HepG2 (cell line): ENCODE results near the gene DOCK11. TPM values are rescaled to one million over a fixed set of nuclear protein-coding genes. Genes with fewer than 3 reads are reported as not detected.

ENCODE experiments used
- ATAC-seq: fragments of 200-7000 bp; cut with Tn5 transposase; 3 replicates; pipeline ENCODE4 v1.9.1; 2020; ENCODE audit warnings: mild to moderate bottlenecking, moderate library complexity
- BruUV-seq: library from RNA; stranded (reverse); fragments of 400-500 nt; replicated peaks from 2 replicates; lab custom pipeline; 2021; lab: Mats Ljungman, UMichigan
- CTCF ChIA-PET: fragments of 300-600 bp; formaldehyde crosslinking; extraction: SDS; loops from one replicate; lab custom pipeline; 2021; ENCODE audit warnings: low total read pairs, inconsistent platforms, low intra/inter-chr PET ratio; lab: Yijun Ruan, JAX
- POLR2A ChIA-PET: fragments of 350-600 bp; sonication (Branson Sonifier 250); formaldehyde crosslinking; loops from one replicate; lab custom pipeline; 2020; ENCODE audit warnings: antibody characterized with exemption, inconsistent platforms; lab: Yijun Ruan, JAX
- DNase-seq: peaks from one replicate; pipeline ENCODE4 v3.0.0-alpha.2; 2015; ENCODE audit warnings: low spot score
- FAIRE-seq: peaks from 3 replicates; lab custom pipeline; 2011; peaks lifted over from hg19 to GRCh38; lab: Jason Lieb, UNC
- H2AFZ ChIP-seq: one replicate; pipeline ENCODE4 v1.6.1; 2011; ENCODE audit warnings: low read length, inconsistent platforms
- H3K27ac ChIP-seq: fragments of 300-600 bp; 3 replicates; pipeline ENCODE4 v1.8.0; 2011; ENCODE audit warnings: mixed run types, mild to moderate bottlenecking, mixed read lengths, low read length, inconsistent platforms; ENCODE audit not compliant: insufficient read depth; ENCODE audit errors: extremely low read length
- H3K27me3 ChIP-seq, 2 experiments: fragments of 200-600 bp in 1 of 2; 2 replicates in 1 of 2; 3 replicates in 1 of 2; pipeline versions ENCODE4 v1.6.0 to v1.8.0; 2011; ENCODE audit warnings: low read length in 2 of 2, mild to moderate bottlenecking in 2 of 2, moderate library complexity in 2 of 2, inconsistent platforms in 1 of 2; ENCODE audit not compliant: insufficient read depth in 2 of 2, control insufficient read depth in 1 of 2
- H3K36me3 ChIP-seq, 2 experiments: fragments of 200-600 bp in 1 of 2; replicated peaks in 1 of 2; 2 replicates in 1 of 2; 3 replicates in 1 of 2; pipeline versions ENCODE4 v1.5.1 to v1.8.0; 2011; ENCODE audit warnings: low read length in 2 of 2, inconsistent platforms in 1 of 2; ENCODE audit not compliant: insufficient read depth in 2 of 2, control insufficient read depth in 1 of 2
- H3K4me1 ChIP-seq: 2 replicates; pipeline ENCODE4 v1.5.1; 2012; ENCODE audit warnings: low read length, inconsistent platforms; ENCODE audit not compliant: insufficient read depth
- H3K4me2 ChIP-seq: 2 replicates; pipeline ENCODE4 v1.6.0; 2011; ENCODE audit warnings: low read depth, low read length, inconsistent platforms
- H3K4me3 ChIP-seq, 3 experiments: fragments of 200-600 bp in 1 of 3; sonication (generic), shearing (Covaris generic) in 1 of 3; replicated peaks in 1 of 3; 2 replicates each; pipeline ENCODE4 v1.5.1; 2011 to 2016; ENCODE audit warnings: low read length in 3 of 3, inconsistent platforms in 2 of 3, low read depth in 2 of 3, mild to moderate bottlenecking in 2 of 3, control low read depth in 1 of 3, mixed read lengths in 1 of 3; ENCODE audit not compliant: insufficient read depth in 1 of 3
- H3K79me2 ChIP-seq: one replicate; pipeline ENCODE4 v1.6.1; 2011; ENCODE audit warnings: low read length, inconsistent platforms; ENCODE audit not compliant: insufficient read depth
- H3K9ac ChIP-seq: 2 replicates; pipeline ENCODE4 v1.6.0; 2011; ENCODE audit warnings: mild to moderate bottlenecking, low read depth, low read length, inconsistent platforms; ENCODE audit not compliant: insufficient read depth
- H3K9me3 ChIP-seq: 2 replicates; pipeline ENCODE4 v1.5.1; 2012; ENCODE audit warnings: mild to moderate bottlenecking, low read length
- H4K20me1 ChIP-seq: 2 replicates; pipeline ENCODE4 v1.6.0; 2011; ENCODE audit warnings: inconsistent platforms, mild to moderate bottlenecking, low read length, moderate library complexity; ENCODE audit not compliant: insufficient read depth
- ADNP ChIP-seq: sonication (generic); formaldehyde crosslinking; IDR thresholded peaks from 2 replicates; pipeline ENCODE4 v1.4.0; 2020; ENCODE audit warnings: missing genetic modification reagents
- FOXO1 ChIP-seq: sonication (generic); formaldehyde crosslinking; IDR thresholded peaks from 2 replicates; pipeline ENCODE4 v1.4.0; 2020; ENCODE audit warnings: missing genetic modification reagents
- GZF1 ChIP-seq: sonication (generic); formaldehyde crosslinking; IDR thresholded peaks from 2 replicates; pipeline ENCODE4 v1.5.1; 2020; ENCODE audit warnings: mild to moderate bottlenecking, missing genetic modification reagents
- KAT8 ChIP-seq: IDR thresholded peaks from 2 replicates; pipeline ENCODE4 v1.6.1; 2016; ENCODE audit warnings: missing genetic modification reagents, missing compliant biosample characterization
- POLR2AphosphoS2 ChIP-seq: IDR thresholded peaks from 2 replicates; pipeline ENCODE4 v1.6.1; 2011; ENCODE audit warnings: low read depth, low read length, improper control_type of control experiment
- YEATS2 ChIP-seq: sonication (generic); formaldehyde crosslinking; IDR thresholded peaks from 2 replicates; pipeline ENCODE4 v1.4.0; 2020; ENCODE audit warnings: missing genetic modification reagents, borderline replicate concordance
- ZNF124 ChIP-seq: sonication (generic); formaldehyde crosslinking; IDR thresholded peaks from 2 replicates; pipeline ENCODE4 v1.4.0; 2020; ENCODE audit warnings: missing genetic modification reagents
- ZNF274 ChIP-seq: sonication (generic); formaldehyde crosslinking; IDR thresholded peaks from 2 replicates; pipeline ENCODE4 v1.5.1; 2020; ENCODE audit warnings: mild to moderate bottlenecking, missing genetic modification reagents
- ZNF660 ChIP-seq: sonication (generic); formaldehyde crosslinking; IDR thresholded peaks from 2 replicates; pipeline ENCODE4 v1.5.1; 2020; ENCODE audit warnings: mild to moderate bottlenecking, low read depth, missing genetic modification reagents, borderline replicate concordance
- ZNF777 ChIP-seq: sonication (generic); formaldehyde crosslinking; IDR thresholded peaks from 2 replicates; pipeline ENCODE4 v1.4.0; 2020; ENCODE audit warnings: missing genetic modification reagents
- WGBS: methylation state at CpG from one replicate; pipeline ENCODE4 v1.1.6; 2017; ENCODE audit warnings: low lambda C conversion rate; 5-methylcytosine and 5-hydroxymethylcytosine counted together
- in situ Hi-C: cut with HindIII; loops from 2 replicates; pipeline ENCODE4 v1.10.0; 2017; ENCODE audit warnings: low pct_unique_long_range_greater_than_20kb; ENCODE audit not compliant: extremely low pct_ligation_motif_present
- intact Hi-C: fragments of 100-400 bp; cut with micrococcal nuclease; formaldehyde crosslinking; loops from one replicate; pipeline ENCODE4 v1.10.0; 2022; ENCODE audit not compliant: unreplicated experiment
- polyA plus RNA-seq, 8 experiments: library from polyadenylated mRNA; depleted of rRNA in 3 of 8; stranded (reverse) in 7 of 8; unstranded in 1 of 8; fragments of >200 nt; fragmentation: Illumina TruSeq in 4 of 8; extraction: Trizol in 4 of 8; gene quantifications; 2 replicates each; pipeline versions ENCODE4 v1.2.1 to v1.2.3, GENCODE V29; 2011 to 2016; ENCODE audit warnings: low read depth in 4 of 8, missing spikeins in 1 of 8, mixed read lengths in 1 of 8; ENCODE audit not compliant: insufficient read depth in 1 of 8
- total RNA-seq, 5 experiments: library from RNA; depleted of rRNA; stranded (reverse); fragments of >200 nt; fragmentation: Illumina TruSeq; extraction: Trizol; gene quantifications; 2 replicates each; pipeline ENCODE4 v1.2.3, GENCODE V29; 2016; ENCODE audit warnings: low read depth in 1 of 5
- TF ChIP-seq, protein P1 (sequence below): sonication (generic); formaldehyde crosslinking; IDR thresholded peaks from 2 replicates; pipeline ENCODE4 v1.5.0; 2020; ENCODE audit warnings: mild to moderate bottlenecking, missing genetic modification reagents, borderline replicate concordance
- TF ChIP-seq, protein P2 (sequence below): sonication (generic); formaldehyde crosslinking; IDR thresholded peaks from 2 replicates; pipeline ENCODE4 v1.4.0; 2020; ENCODE audit warnings: mild to moderate bottlenecking, missing genetic modification reagents

DOCK11 gene
- total and polyA plus RNA-seq, 2 of the 13 experiments (the other 11 are each of a cell fraction or from before 2014, with no cell fraction given) = 0.02 to 0.12 TPM

GRCh38 chrX:118464501-118464900, 31.1 kb upstream of the DOCK11 start:
- Histone ChIP-seq H3K9me3 (no peaks in the 10 kb centered on the region), H3K27ac (no peak overlapping the region), H3K27me3 (no peaks in the 10 kb centered on the region), H3K4me2 (no peak overlapping the region), H3K36me3 (no peaks in the 10 kb centered on the region), H4K20me1 (no peaks in the 10 kb centered on the region), H3K4me1 (no peaks in the 10 kb centered on the region), H2AFZ (no peak overlapping the region), H3K79me2 (no peaks in the 10 kb centered on the region), H3K9ac (no peak overlapping the region), H3K4me3 (no peak overlapping the region)
- no TSS peak for BruUV-seq
- ChIA-PET CTCF (no interaction called here), POLR2A (no interaction called here)
- WGBS = 18% methylated on average over 6 of the region's 6 CpGs
- in situ Hi-C loops (no loop called here), intact Hi-C loops (no loop called here)
- FAIRE-seq (no peak), ATAC-seq (no peak), DNase-seq (no peak)
- TF ChIP-seq YEATS2 (CRISPR knock-in tag) (no peak), ZNF660 (CRISPR knock-in tag) (no peak), GZF1 (CRISPR knock-in tag) (no peak), FOXO1 (CRISPR knock-in tag) (no peak), ADNP (CRISPR knock-in tag) (no peak), ZNF777 (no peak), ZNF274 (CRISPR knock-in tag) (no peak), POLR2AphosphoS2 (no peak), ZNF124 (CRISPR knock-in tag) (no peak), KAT8 (CRISPR knock-in tag) (no peak)
- TF ChIP-seq, protein P1, sequence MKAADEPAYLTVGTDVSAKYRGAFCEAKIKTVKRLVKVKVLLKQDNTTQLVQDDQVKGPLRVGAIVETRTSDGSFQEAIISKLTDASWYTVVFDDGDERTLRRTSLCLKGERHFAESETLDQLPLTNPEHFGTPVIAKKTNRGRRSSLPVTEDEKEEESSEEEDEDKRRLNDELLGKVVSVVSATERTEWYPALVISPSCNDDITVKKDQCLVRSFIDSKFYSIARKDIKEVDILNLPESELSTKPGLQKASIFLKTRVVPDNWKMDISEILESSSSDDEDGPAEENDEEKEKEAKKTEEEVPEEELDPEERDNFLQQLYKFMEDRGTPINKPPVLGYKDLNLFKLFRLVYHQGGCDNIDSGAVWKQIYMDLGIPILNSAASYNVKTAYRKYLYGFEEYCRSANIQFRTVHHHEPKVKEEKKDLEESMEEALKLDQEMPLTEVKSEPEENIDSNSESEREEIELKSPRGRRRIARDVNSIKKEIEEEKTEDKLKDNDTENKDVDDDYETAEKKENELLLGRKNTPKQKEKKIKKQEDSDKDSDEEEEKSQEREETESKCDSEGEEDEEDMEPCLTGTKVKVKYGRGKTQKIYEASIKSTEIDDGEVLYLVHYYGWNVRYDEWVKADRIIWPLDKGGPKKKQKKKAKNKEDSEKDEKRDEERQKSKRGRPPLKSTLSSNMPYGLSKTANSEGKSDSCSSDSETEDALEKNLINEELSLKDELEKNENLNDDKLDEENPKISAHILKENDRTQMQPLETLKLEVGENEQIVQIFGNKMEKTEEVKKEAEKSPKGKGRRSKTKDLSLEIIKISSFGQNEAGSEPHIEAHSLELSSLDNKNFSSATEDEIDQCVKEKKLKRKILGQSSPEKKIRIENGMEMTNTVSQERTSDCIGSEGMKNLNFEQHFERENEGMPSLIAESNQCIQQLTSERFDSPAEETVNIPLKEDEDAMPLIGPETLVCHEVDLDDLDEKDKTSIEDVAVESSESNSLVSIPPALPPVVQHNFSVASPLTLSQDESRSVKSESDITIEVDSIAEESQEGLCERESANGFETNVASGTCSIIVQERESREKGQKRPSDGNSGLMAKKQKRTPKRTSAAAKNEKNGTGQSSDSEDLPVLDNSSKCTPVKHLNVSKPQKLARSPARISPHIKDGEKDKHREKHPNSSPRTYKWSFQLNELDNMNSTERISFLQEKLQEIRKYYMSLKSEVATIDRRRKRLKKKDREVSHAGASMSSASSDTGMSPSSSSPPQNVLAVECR (CRISPR knock-in tag) = no peak
- TF ChIP-seq, protein P2, sequence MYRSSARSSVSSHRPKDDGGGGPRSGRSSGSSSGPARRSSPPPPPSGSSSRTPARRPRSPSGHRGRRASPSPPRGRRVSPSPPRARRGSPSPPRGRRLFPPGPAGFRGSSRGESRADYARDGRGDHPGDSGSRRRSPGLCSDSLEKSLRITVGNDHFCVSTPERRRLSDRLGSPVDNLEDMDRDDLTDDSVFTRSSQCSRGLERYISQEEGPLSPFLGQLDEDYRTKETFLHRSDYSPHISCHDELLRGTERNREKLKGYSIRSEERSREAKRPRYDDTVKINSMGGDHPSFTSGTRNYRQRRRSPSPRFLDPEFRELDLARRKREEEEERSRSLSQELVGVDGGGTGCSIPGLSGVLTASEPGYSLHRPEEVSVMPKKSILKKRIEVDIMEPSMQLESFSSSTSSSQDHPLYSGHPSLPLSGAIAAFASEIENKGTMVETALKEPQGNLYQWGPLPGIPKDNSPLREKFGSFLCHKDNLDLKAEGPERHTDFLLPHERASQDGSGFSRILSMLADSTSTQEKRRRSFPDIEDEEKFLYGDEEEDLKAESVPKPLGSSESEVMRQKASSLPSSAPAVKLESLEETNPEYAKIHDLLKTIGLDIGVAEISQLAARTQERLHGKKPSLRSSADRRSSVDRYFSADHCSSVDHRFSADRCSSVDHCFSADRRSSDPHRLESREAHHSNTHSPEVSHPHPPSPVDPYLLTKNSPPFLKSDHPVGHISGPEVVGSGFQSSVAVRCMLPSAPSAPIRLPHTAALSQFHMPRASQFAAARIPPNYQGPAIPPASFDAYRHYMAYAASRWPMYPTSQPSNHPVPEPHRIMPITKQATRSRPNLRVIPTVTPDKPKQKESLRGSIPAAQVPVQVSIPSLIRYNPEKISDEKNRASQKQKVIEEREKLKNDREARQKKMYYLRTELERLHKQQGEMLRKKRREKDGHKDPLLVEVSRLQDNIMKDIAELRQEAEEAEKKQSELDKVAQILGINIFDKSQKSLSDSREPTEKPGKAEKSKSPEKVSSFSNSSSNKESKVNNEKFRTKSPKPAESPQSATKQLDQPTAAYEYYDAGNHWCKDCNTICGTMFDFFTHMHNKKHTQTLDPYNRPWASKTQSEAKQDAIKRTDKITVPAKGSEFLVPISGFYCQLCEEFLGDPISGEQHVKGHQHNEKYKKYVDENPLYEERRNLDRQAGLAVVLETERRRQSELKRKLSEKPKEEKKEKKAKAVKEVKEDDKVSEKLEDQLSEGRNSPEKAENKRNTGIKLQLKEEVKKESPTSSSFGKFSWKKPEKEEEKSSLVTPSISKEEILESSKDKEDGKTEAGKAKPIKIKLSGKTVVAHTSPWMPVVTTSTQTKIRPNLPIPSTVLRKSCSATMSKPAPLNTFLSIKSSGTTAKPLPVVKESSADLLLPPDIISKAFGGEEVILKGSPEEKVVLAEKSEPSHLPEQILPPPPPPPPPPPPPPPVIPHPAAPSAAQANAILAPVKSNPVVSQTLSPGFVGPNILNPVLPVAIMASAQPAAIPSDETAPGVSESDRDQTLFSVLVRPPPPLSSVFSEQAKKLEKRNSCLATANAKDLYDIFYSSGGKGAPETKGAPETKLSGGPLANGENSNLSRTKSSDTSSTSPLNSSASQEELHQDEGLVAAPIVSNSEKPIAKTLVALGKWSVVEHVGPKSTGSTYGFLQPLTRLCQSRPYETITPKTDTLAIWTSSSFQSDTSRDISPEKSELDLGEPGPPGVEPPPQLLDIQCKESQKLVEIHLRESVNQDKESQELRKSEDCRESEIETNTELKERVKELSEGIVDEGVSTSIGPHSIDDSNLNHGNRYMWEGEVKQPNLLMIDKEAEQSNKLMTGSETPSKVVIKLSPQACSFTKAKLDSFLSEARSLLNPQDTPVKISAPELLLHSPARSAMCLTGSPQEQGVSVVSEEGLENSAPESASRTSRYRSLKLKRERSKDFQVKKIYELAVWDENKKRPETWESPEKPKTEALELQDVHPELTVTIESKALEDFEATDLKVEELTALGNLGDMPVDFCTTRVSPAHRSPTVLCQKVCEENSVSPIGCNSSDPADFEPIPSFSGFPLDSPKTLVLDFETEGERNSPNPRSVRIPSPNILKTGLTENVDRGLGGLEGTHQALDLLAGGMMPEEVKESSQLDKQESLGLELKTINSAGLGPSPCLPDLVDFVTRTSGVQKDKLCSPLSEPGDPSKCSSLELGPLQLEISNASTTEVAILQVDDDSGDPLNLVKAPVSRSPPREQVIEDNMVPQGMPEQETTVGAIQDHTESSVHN (CRISPR knock-in tag) = no peak
